ENCODE measurements around the gene ANKS6. TPM values are rescaled to one million over a fixed set of nuclear protein-coding genes. Genes with fewer than 3 reads are reported as not detected.

The ANKS6 gene
- total RNA-seq, 1 donor from 2014 or later: 16.0 TPM

GRCh38 chr9:98815391-98815951 lies 19.1 kb upstream of the ANKS6 start:
- Mint-ChIP-seq H3K36me3 (peaks cover 28% of the 10 kb centered on the region), H3K9me3 (peaks cover 10% of the 10 kb centered on the region), H3K4me3 (no peak overlapping the region), H3K27me3 (ENCODE audit: insufficient read depth, low read depth) (peaks cover 6% of the 10 kb centered on the region), H3K27ac (no peak overlapping the region), H3K4me1 (peaks cover 10% of the 10 kb centered on the region)
- peaks cover 9% of the 10 kb centered on the region for H3F3A ChIP-seq (ENCODE audit: low read depth)
- no peaks in the 10 kb centered on the region for H4K20me1 ChIP-seq (ENCODE audit: low read depth)
- H3K9ac ChIP-seq: no peak overlapping the region
- peaks cover 20% of the 10 kb centered on the region for H3K79me2 ChIP-seq (ENCODE audit: low read depth)
- no peak overlapping the region for H3K4me2 ChIP-seq
- DNase-seq (ENCODE audit: low spot score): no peak
- no peak overlapping the region for H3K4me3 ChIP-seq
- no peak overlapping the region for H2AFZ ChIP-seq (replicated peaks)
- H3K4me1 ChIP-seq: peaks cover 6% of the 10 kb centered on the region
- no peak overlapping the region for H3K27ac ChIP-seq
- H3K36me3 ChIP-seq: no peaks in the 10 kb centered on the region
- no peak for TF ChIP-seq EZH2phosphoT487 (IDR thresholded peaks at IDR 0.05)
- no peak for TF ChIP-seq CTCF (IDR thresholded peaks at IDR 0.05)
- no peaks in the 10 kb centered on the region for H3K27me3 ChIP-seq
- H3K9me3 ChIP-seq (ENCODE audit: low read depth): no peaks in the 10 kb centered on the region

DNA sequence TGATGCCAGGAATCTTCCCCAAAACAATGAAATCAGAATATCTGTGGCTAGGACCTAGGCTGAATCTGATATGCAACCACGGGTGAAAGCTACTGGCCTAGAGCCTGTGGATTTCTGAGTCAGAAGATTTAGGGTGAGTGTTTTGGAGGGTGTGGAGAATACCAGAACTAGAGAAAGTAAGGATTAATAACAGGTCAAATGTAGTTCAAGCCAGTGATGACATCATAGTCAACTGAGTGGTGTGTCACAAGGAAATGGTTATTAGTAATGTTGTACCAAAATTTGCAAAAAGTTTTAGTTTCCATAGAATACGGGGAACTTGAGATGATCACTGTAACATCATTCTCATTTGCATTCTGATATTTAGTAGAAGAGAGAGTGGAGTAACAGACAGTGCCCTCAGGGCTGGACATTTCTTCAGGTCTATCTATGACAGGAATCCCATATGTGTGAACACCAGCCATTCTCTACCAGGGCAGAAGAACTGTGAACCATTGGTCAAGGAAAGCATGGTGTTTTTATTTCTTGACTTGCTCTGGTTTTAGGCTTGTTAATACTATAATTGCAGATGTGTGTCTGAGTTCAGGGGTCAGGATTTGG lies 14.8 kb upstream of the ANKS6 start:
- Mint-ChIP-seq H3K27ac (peak overlapping the region; percentile 65), H3K9me3 (peaks cover 4% of the 10 kb centered on the region), H3K4me3 (peak overlapping the region; percentile 7), H3K4me1 (peaks cover 47% of the 10 kb centered on the region), H3K36me3 (peaks cover 13% of the 10 kb centered on the region), H3K27me3 (ENCODE audit: insufficient read depth, low read depth) (peaks cover 9% of the 10 kb centered on the region)
- peaks cover 3% of the 10 kb centered on the region for H3K27me3 ChIP-seq
- TF ChIP-seq EZH2phosphoT487 (IDR thresholded peaks at IDR 0.05): no peak
- TF ChIP-seq EZH2 (IDR thresholded peaks at IDR 0.05): no peak
- no peak overlapping the region for H3K9ac ChIP-seq
- DNase-seq (ENCODE audit: low spot score): no peak
- peaks cover 20% of the 10 kb centered on the region for H3K79me2 ChIP-seq (ENCODE audit: low read depth)
- peaks cover 11% of the 10 kb centered on the region for H4K20me1 ChIP-seq (ENCODE audit: low read depth)
- peaks cover 36% of the 10 kb centered on the region for H3F3A ChIP-seq (ENCODE audit: low read depth)
- no peak overlapping the region for H3K4me2 ChIP-seq
- no peaks in the 10 kb centered on the region for H3K9me3 ChIP-seq (ENCODE audit: low read depth)
- no peak overlapping the region for H3K4me3 ChIP-seq
- no peaks in the 10 kb centered on the region for H3K36me3 ChIP-seq
- H3K27ac ChIP-seq: peak overlapping the region; percentile 73
- H2AFZ ChIP-seq (replicated peaks): no peak overlapping the region
- H3K4me1 ChIP-seq: peaks cover 29% of the 10 kb centered on the region

DNA sequence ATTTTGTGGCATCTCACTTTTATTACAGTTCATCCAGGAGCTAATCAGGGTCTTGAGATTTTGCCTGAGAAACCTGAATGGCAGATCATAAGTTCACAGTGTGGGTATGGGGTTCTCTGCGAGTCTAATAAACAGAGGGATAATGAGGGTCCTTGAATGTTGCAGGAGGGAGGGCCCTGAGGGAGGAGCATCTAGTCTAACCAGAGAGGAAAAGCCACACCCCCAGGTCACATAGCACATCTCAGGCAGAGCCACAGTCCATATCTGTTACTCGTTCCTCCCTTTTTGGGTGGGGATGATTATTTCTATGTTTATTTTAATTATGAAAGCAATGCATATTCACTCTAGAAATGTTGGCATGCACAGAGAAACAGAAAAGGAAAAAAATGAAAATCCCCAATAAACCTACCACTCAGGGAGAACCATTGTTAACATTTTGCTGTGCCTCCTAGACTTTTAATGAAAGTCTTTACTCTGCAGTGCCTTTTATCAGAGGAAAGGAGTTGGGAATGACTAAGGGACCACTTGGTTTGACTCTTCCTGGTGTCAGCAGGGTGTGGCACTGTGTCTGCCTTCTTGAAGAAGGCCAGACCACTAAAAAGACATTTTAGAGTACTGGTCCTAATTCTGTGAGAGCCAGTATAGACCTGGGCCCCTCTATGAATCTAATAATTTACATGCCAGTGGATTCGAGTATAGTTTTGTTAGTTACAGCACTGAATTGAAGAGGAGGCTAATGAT lies 13.9 kb upstream of the ANKS6 start:
- peak overlapping the region; percentile 69 for H3K4me2 ChIP-seq
- no peak overlapping the region for H3K9ac ChIP-seq
- peaks cover 47% of the 10 kb centered on the region for H3K4me1 Mint-ChIP-seq
- H3K4me3 ChIP-seq: no peak overlapping the region
- H3K9me3 ChIP-seq (ENCODE audit: low read depth): no peaks in the 10 kb centered on the region
- peak overlapping the region; percentile 73 for H3K27ac ChIP-seq
- H3K36me3 ChIP-seq: no peaks in the 10 kb centered on the region
- H3K79me2 ChIP-seq (ENCODE audit: low read depth): peaks cover 20% of the 10 kb centered on the region
- peak; percentile 45 for DNase-seq (ENCODE audit: low spot score)
- peaks cover 29% of the 10 kb centered on the region for H3K4me1 ChIP-seq
- H3K27me3 ChIP-seq: peaks cover 3% of the 10 kb centered on the region
- peaks cover 12% of the 10 kb centered on the region for H3K36me3 Mint-ChIP-seq
- no peak overlapping the region for H2AFZ ChIP-seq (replicated peaks)
- peak overlapping the region; percentile 96 for H3K27ac Mint-ChIP-seq
- no peak for TF ChIP-seq CTCF (IDR thresholded peaks at IDR 0.05)
- no peak for TF ChIP-seq EZH2 (IDR thresholded peaks at IDR 0.05)
- no peak for TF ChIP-seq EZH2phosphoT487 (IDR thresholded peaks at IDR 0.05)
- peak overlapping the region; percentile 90 for H3K4me3 Mint-ChIP-seq
- H3K27me3 Mint-ChIP-seq (ENCODE audit: insufficient read depth, low read depth): peaks cover 10% of the 10 kb centered on the region
- H4K20me1 ChIP-seq (ENCODE audit: low read depth): peaks cover 11% of the 10 kb centered on the region
- H3F3A ChIP-seq (ENCODE audit: low read depth): peaks cover 36% of the 10 kb centered on the region
- H3K9me3 Mint-ChIP-seq: peaks cover 4% of the 10 kb centered on the region
